Muscle of leg (tissue), 11 donors: Measurements from ENCODE around the gene VPS37B. TPM values are rescaled to one million over a fixed set of nuclear protein-coding genes. Genes with fewer than 3 reads are reported as not detected.

Source experiments
- DNase-seq: peaks from one replicate; pipeline ENCODE4 v3.0.0; 2013
- H3K27ac ChIP-seq: one replicate; pipeline ENCODE4 v1.5.1; 2013; ENCODE audit warnings: mild to moderate bottlenecking, low read length, control low read depth
- H3K27me3 ChIP-seq: one replicate; pipeline ENCODE4 v1.6.1; 2013; ENCODE audit warnings: low read length; ENCODE audit not compliant: control insufficient read depth, insufficient read depth
- H3K36me3 ChIP-seq: one replicate; pipeline ENCODE4 v1.6.1; 2013; ENCODE audit warnings: low read length; ENCODE audit not compliant: control insufficient read depth, insufficient read depth
- H3K4me1 ChIP-seq: one replicate; pipeline ENCODE4 v1.6.1; 2013; ENCODE audit warnings: low read length; ENCODE audit not compliant: control insufficient read depth, insufficient read depth
- H3K4me3 ChIP-seq: one replicate; pipeline ENCODE4 v1.5.1; 2013; ENCODE audit warnings: low read length, control low read depth
- H3K9me3 ChIP-seq: replicated peaks from 2 replicates; pipeline ENCODE4 v1.6.1; 2013; ENCODE audit warnings: low read depth, low read length; ENCODE audit not compliant: control insufficient read depth
- WGBS: methylation state at CpG from one replicate; pipeline ENCODE4 v1.1.5; 2013; ENCODE audit warnings: missing lambda C conversion rate; ENCODE audit not compliant: insufficient coverage; 5-methylcytosine and 5-hydroxymethylcytosine counted together
- polyA plus RNA-seq, 8 donors: library from polyadenylated mRNA; unstranded; fragments of 120-200 nt; gene quantifications; one replicate each; pipeline versions ENCODE4 v1.2.1 to v1.2.3, GENCODE V29; 2013; ENCODE audit warnings: inconsistent platforms in 1 of 8, low replicate concordance in 1 of 8; ENCODE audit not compliant: insufficient read length in 8 of 8, insufficient read depth in 1 of 8
- total RNA-seq: library from RNA; stranded (reverse); fragments of 120-200 nt; gene quantifications from one replicate; pipeline ENCODE4 v1.2.4, GENCODE V29; 2013

The VPS37B gene
- total and polyA plus RNA-seq, 9 donors: 15.6 to 29.0 (median 25.1) TPM

DNA sequence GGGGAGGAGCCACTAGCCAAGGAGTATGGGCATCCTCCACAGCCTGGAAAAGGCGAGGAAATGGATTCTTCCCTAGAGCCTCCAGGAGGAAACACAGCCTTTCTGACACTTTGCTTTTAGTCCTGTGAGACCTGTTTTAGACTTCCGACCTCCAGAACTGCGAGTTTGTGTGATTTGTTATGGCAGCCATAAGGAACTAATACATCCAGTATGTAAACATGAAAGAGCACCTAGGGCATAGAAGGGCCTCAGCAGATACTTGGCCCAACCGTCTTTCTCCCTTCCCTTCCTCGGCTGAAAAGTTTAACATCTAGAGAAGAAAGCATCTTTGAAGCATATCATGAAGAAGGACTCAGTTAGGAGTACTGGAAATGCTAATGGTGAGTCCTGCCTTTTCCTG lies 57.1 kb downstream of the VPS37B start:
- DNase-seq: no peak
- Histone ChIP-seq H3K9me3 (no peaks in the 10 kb centered on the region), H3K4me3 (no peak overlapping the region), H3K36me3 (no peaks in the 10 kb centered on the region), H3K27me3 (peaks cover 23% of the 10 kb centered on the region), H3K27ac (no peak overlapping the region), H3K4me1 (peaks cover 23% of the 10 kb centered on the region)
- WGBS: 70% methylated on average over 2 of the region's 5 CpGs

GRCh38 chr12:122837306-122838265 lies 58.3 kb downstream of the VPS37B start:
- H3K4me1 ChIP-seq: peaks cover 23% of the 10 kb centered on the region
- peaks cover 25% of the 10 kb centered on the region for H3K27me3 ChIP-seq
- H3K36me3 ChIP-seq: no peaks in the 10 kb centered on the region
- H3K4me3 ChIP-seq: no peak overlapping the region
- DNase-seq: no peak
- no peaks in the 10 kb centered on the region for H3K9me3 ChIP-seq
- no peak overlapping the region for H3K27ac ChIP-seq
- 82% methylated on average over 13 of the region's 22 CpGs for WGBS

GRCh38 chr12:122836027-122836921 lies 59.6 kb downstream of the VPS37B start:
- no peaks in the 10 kb centered on the region for H3K9me3 ChIP-seq
- DNase-seq: peak; percentile 28
- H3K4me3 ChIP-seq: peak overlapping the region; percentile 42
- WGBS: 0% methylated on average over 22 of the region's 42 CpGs
- peaks cover 25% of the 10 kb centered on the region for H3K27me3 ChIP-seq
- peak overlapping the region; percentile 35 for H3K27ac ChIP-seq
- no peaks in the 10 kb centered on the region for H3K36me3 ChIP-seq
- H3K4me1 ChIP-seq: peaks cover 17% of the 10 kb centered on the region

- WGBS: 0% methylated on average over 43 of the region's 43 CpGs
- no peaks in the 10 kb centered on the region for H3K36me3 ChIP-seq
- H3K9me3 ChIP-seq: no peaks in the 10 kb centered on the region
- H3K27me3 ChIP-seq: peaks cover 25% of the 10 kb centered on the region
- peak overlapping the region; percentile 42 for H3K4me3 ChIP-seq
- H3K4me1 ChIP-seq: peaks cover 17% of the 10 kb centered on the region
- H3K27ac ChIP-seq: no peak overlapping the region
- peak; percentile 37 for DNase-seq
Measured at GRCh38 chr12:122835750-122836026, 60.2 kb downstream of the VPS37B start.

DNA sequence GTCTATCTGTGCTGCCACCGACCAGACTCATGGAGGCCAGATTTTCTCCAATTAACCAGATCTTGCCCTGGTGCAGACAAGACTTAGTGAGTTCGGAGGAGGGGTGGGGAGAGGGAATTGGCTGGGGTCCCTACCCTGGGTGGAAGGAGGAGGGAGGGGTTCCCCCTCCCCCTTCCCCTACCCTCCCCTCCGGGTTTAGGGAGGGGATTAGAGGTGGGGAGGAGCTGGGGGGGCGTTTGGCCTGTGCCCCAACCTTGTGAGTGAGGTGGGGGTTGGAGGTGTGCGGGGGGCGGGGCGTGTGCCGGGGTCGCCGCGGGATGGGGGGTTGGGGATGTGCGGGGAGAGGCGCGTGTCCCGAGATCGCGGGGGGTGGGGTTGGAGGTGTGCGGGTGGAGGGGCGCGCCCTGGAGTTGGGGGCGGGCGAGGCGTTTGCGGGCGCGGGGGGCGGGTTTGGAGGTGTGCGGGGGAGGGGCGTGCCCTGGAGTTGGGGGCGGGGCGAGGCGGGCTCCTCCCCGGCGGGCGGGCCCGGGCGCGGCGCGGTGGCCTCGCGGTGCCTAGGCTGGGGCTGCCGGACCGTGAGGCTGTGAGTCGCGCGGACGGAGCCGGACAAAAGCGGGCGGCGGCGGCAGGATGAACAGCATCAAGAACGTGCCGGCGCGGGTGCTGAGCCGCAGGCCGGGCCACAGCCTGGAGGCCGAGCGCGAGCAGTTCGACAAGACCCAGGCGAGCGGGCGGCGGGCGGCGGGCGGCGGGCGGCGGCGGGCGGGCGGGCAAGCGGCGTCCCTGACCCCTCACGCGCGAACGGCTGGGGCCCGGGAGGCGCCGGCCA lies 60.8 kb downstream of the VPS37B start, which contains the start of gene HIP1R:
Gene HIP1R, plus strand, starts transcription at position 537 of the 829 bp plus-strand sequence. Its CDS starts 94 bp downstream, at position 631.
- Histone ChIP-seq H3K4me1 (peaks cover 17% of the 10 kb centered on the region), H3K27me3 (peaks cover 25% of the 10 kb centered on the region), H3K27ac (peak within 1 kb of the TSS; percentile 54), H3K9me3 (no peaks in the 10 kb centered on the region), H3K4me3 (peak within 1 kb of the TSS; percentile 42), H3K36me3 (no peaks in the 10 kb centered on the region)
- whole genome bisulfite sequencing: under 1% methylated on average over 57 of the region's 85 CpGs
- peak; percentile 31 for DNase-seq

DNA sequence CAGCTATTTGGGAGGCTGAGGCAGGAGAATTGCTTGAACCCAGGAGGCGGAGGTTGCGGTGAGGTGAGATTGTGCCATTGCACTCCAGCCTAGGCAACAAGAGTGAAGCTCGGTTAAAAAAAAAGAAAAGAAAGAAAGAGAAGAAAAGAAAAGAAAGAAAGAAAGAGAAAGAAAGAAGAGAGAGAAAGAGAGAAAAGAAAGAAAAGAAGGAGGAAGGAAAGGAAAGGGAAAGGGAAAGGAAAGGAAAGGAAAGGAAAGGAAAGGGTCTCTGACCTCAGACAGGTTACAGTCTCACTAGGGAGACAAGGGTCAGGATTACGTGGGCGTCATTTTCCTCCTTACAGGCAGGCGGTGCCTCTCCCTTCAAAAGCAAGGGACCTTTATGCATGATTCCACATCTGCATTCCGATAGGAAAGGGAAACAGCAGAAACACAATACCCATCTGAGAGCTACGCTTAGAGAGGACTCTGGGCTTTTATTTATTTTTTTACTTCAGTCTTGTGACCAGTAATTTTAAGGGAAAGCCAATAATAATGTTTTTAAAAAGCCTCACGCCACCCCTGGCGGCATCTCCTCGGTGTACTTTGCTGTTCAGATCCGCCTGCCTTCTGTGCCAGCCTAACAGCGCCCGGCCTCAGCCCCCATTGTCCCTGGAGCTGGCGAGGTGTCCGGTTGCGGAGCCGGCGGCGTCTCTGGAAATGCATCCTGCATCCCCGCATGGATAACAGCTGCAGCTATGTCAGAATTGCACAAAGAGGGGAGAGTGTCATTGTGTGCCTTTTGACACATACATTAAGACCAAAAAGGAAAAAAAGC lies 61.6 kb downstream of the VPS37B start:
- H3K4me1 ChIP-seq: peaks cover 17% of the 10 kb centered on the region
- peak overlapping the region; percentile 54 for H3K27ac ChIP-seq
- 24% methylated on average over 12 of the region's 21 CpGs for WGBS
- H3K9me3 ChIP-seq: no peaks in the 10 kb centered on the region
- peaks cover 25% of the 10 kb centered on the region for H3K27me3 ChIP-seq
- DNase-seq: peak; percentile 68
- peak overlapping the region; percentile 35 for H3K4me3 ChIP-seq
- no peaks in the 10 kb centered on the region for H3K36me3 ChIP-seq

GRCh38 chr12:122830517-122831214 lies 65.3 kb downstream of the VPS37B start:
- Histone ChIP-seq H3K4me1 (peaks cover 8% of the 10 kb centered on the region), H3K4me3 (no peak overlapping the region), H3K9me3 (no peaks in the 10 kb centered on the region), H3K27me3 (peaks cover 4% of the 10 kb centered on the region), H3K27ac (no peak overlapping the region), H3K36me3 (no peaks in the 10 kb centered on the region)
- WGBS: 58% methylated on average over 6 of the region's 7 CpGs
- no peak for DNase-seq

- Histone ChIP-seq H3K27ac (no peak overlapping the region), H3K4me3 (no peak overlapping the region), H3K36me3 (no peaks in the 10 kb centered on the region), H3K27me3 (peaks cover 2% of the 10 kb centered on the region), H3K9me3 (no peaks in the 10 kb centered on the region), H3K4me1 (no peaks in the 10 kb centered on the region)
- DNase-seq: no peak
- WGBS: 29% methylated on average over 1 of the region's 5 CpGs
Measured at GRCh38 chr12:122827258-122827657, 68.7 kb downstream of the VPS37B start.
